ENCODE results near the gene PRKCA.

Gene PRKCA

DNA sequence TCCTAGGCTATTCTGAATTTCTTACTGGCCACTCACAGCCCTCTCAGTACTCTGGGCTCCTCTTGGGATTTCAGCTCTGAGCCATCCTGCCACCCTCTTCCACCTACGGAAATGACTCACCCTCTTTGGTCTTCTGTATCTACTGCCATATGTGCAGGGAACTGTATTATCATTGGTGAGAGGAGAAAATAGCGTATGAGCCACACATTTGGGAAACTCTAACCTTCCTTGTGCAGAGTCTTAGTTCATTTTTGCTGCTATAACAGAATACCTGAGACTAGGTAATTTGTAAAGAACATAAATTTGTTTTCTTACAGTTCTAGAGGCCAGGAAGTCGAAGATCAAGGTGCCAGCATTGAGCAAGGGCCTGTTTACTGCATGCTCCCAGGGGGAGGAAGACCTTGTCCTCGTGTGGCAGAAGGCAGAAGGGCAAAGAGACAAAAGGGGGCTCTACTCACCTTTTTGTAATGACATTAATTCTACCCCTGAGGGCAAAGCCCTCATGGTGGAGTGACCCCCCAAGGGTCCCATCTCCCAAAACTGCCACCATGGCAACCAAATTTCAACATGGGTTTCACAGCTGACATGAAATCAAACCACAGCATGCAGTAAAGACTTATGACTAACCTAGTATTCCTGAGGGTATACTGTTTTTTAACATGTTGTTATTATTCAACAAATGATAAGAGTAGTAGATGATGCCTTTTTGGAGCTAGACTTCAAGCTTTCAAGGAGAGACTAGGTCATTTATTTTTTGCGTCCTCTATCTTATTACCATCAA lies 191.8 kb downstream of the PRKCA start:
- DNase-seq: peak; percentile 16

DNA sequence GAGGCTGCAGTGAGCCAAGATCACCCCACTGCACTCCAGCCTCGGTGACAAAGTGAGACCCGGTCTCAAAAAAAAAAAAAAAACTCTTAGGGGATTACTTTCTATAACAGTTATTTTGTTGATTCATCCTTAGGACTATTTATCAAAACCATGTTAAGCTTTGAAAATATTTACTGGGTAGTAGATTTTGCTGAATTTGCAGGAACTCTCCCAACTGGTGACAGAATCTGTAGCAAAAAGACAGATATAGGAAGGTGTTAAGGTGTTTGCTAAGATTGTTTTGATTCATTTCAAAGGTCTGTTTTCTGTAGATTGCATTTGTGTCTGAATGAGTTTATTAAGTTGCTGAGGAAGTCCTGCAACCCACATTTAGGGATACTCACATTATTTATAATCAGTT lies 192.6 kb downstream of the PRKCA start:
- no peak for DNase-seq

GRCh38 chr17:66496306-66496705 lies 193.9 kb downstream of the PRKCA start:
- DNase-seq: no peak

DNA sequence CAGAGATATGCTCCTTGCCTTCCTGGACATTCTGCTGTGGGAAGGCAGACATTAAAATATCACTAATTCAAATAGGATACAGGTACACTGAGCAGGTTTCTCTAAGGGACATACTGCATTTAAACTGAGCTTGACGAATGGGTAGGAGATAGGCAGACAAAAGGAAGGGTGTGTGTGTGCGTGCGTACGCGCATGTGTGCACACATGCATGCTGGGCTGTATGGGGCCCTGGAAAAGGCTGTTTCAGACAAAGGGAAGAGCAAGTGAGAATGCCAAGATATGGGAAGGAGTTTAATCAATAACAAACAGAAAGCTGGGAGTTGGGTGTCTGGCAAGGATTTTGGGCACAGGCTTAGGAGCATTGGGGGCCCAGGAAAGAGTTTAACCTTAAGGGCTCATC lies 196.2 kb downstream of the PRKCA start:
- no peak for DNase-seq

DNA sequence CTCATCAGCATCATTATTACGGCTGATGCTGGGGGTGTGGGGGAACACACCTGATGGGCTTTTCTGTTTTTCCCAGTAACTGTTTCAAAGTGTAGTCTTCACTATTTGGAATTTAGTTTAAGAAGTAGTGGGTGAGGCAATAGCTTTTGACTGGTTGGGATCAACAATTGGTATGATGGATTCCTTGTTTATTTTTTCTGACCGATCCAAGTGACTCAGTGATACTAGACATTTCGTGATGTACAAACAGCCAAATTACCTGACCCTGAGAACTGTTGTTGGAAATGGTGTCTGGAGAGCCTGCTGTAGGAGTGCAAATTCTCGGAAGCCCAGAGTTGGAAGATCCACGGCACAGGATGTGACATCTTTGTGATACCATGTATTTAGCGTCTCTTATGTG lies 204.2 kb downstream of the PRKCA start:
- no peak for DNase-seq

- no peak for DNase-seq
Measured at GRCh38 chr17:66507103-66507923, 204.9 kb downstream of the PRKCA start.

- DNase-seq: no peak
Measured at GRCh38 chr17:66507982-66508760, 205.8 kb downstream of the PRKCA start.

GRCh38 chr17:66508896-66509844 lies 206.8 kb downstream of the PRKCA start:
- DNase-seq: no peak

GRCh38 chr17:66509926-66510325 lies 207.5 kb downstream of the PRKCA start:
- DNase-seq: no peak

- no peak for DNase-seq
Measured at GRCh38 chr17:66511135-66511534, 208.7 kb downstream of the PRKCA start.

GRCh38 chr17:66514227-66514806 lies 211.9 kb downstream of the PRKCA start:
- DNase-seq: no peak

DNA sequence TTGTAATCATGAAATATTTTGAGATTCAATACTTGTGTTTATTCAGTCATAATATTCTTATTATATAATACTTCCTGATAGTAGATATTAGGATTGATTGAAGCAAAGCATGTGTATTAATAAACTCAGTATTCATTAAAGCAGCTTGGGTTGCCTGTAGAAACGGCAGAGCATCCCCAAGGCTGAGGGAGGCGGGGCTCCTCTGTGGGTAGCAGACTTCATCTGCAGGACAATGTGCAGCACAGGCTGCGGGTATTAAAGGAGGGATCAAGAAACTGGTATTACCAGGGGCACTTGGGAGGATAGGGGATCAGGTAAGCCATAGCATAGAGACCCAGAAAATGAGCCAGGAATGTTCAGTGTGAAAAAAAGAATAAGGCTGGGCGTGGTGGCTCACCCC lies 213.6 kb downstream of the PRKCA start:
- no peak for DNase-seq

DNA sequence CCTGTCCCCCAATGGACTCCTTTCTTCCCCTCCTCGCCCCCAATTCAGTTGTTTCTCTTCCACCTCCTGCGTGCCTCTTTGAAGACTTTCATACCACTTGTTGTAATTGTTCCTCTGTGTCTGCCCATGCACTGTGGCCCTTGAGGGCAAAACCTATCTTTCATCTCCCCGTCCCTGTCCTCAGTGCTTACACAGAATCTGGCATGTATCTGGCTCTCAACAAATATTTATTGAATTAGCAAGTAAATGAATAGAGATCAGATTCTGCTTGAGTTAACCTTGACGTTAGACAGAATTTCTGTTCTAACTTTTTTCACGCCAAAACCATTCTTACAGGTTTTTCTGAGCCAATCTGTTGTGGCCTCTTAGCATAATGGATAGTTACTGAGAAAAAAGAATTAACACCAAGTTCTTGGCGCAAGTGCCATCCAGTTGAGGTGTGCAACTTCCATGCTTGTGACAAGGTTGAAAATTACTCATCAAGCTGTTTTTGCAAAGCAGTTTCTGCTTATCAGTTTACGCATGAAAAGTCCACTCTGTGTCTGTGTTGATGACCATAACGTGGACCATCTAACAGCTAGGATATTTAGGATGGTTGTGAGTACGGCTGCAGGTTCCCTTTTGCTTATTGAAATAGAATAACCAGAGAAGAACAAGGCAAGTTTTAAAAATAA lies 215.1 kb downstream of the PRKCA start:
- no peak for DNase-seq

DNA sequence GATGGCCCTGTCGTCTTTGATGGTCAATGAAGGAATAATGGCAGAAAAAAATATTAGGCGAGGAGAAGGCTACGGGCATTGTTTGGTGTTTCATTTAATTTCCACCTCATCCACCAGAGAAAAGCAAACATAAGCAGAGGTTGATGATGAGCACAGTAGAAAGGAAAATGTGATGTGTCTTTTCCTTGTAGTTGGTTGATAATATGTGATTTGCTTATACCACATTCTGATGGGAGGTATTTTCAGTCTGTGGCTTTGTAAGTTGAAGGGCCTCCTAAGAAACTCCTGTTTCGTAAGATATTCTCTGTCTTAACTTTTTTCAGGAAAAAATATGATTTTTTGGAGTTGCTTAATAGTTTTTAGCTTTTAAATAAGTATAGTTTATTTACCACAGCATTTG lies 215.7 kb downstream of the PRKCA start:
- DNase-seq: no peak

GRCh38 chr17:66518677-66519076 lies 216.3 kb downstream of the PRKCA start:
- DNase-seq: no peak

DNA sequence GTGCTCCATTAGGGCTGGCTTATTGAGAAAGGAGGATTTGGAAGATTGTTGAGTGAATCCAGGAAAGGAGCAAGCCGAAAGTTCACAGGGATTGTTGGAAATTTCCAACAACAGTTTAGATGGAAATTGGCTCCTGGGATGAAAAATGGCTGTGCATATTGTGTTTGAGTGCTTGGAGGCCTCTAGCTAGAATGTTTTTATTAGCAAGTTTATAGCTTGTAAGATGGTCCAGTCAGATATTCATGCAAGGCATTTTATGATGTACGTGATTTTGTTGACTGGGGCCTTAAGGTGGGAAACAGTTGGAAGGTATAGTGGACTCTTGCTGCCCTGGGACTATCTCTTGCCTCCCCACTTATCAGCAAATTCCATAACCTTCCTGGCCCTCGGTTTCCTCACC lies 216.7 kb downstream of the PRKCA start:
- DNase-seq: no peak

DNA sequence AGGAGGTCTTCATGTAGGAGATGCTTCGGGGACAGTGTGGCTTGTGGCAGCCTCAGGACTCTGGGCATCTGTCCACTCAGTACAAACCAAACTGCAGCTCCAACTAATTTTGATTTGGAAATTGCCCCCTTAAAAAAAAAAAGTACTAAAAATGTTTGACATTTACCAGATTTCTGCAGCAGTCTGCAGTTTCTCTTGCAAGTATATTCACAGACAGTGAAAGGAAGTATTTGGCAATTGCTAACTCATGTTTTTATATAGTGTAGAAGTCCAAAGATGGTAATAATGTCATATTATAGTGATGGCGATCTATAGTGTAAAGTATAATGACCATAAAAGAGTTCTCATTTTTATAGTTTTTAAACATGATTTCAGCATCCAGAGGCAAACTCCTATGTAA lies 218.6 kb downstream of the PRKCA start:
- no peak for DNase-seq

DNA sequence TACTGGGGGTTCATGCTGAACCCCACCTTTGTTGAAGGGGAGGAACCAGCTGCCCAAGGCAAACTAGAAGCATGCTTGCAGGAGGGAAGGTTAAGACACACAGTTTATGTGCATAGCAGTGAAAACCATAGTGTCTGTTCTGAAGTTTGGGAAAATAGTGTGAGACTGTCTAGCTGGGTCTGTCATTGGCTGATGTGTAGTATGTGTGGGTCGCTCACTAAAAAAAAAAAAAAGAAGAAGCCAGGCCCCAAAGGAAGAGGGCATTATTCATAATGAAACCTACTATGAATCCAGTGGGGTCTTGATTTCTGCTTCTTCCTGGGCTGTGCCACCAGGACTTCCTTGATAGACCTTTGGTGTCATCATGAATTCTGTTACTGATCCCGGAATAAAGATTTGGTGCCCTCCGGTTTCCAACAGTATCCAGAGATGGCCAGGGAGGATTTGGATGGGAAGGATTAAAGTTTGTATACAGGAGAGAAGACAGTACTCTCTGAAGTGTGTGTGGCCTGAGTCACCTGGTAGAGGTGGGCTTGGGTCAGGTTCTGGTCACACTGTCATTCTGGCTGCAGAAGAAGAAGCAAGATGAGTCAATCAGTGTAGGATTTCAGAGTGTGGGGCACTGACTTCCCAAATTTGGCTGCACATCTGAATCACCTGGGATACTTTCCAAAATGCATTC lies 220.3 kb downstream of the PRKCA start:
- no peak for DNase-seq

- DNase-seq: no peak
Measured at GRCh38 chr17:66523378-66524200, 221.2 kb downstream of the PRKCA start.

DNA sequence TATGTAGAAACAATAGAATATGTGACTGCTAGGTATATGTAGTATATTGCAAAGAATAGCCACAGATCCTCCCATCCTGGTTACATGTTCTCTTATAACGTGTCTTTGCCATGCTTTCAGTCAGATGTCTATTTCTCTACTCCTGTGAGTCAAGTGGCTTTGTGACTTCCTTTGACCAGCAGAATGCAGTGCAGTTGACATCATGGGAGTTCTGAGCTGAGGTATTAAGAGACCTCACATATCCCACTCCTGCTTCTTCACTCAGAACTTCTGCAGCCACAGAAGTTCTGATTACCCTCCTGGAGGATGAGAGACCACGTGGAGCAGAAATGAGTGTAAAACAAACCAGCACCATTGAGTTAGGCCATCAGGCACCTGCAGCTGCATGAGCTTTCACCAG lies 222.5 kb downstream of the PRKCA start:
- DNase-seq: no peak

Data from NCI-H446 treated with DMSO at 0.1 percent for 48 hours (cell line).